OCI-LY1 (cell line): ENCODE data around the gene ARHGEF19.

Experiments
- H2AFZ ChIP-seq: fragments of 200-600 bp; sonication (generic), shearing (Covaris generic); 2 replicates; pipeline ENCODE4 v1.6.0; 2014; ENCODE audit warnings: antibody characterized with exemption, mild to moderate bottlenecking, low read length
- H3F3A ChIP-seq: fragments of 200-600 bp; sonication (generic), shearing (Covaris generic); 2 replicates; pipeline ENCODE4 v1.6.0; 2014; ENCODE audit warnings: mild to moderate bottlenecking, antibody characterized with exemption, low read length, moderate library complexity; ENCODE audit not compliant: insufficient read depth
- H3K27ac ChIP-seq: fragments of 200-600 bp; sonication (generic); 2 replicates; pipeline ENCODE4 v1.5.1; 2014; ENCODE audit warnings: low read length, mixed run types, mild to moderate bottlenecking, low read depth; ENCODE audit not compliant: poor library complexity, severe bottlenecking
- H3K27me3 ChIP-seq: fragments of 200-600 bp; sonication (generic); 2 replicates; pipeline ENCODE4 v1.6.0; 2014; ENCODE audit warnings: antibody characterized with exemption, mild to moderate bottlenecking, low read length, moderate library complexity; ENCODE audit not compliant: insufficient read depth
- H3K36me3 ChIP-seq: fragments of 200-600 bp; sonication (generic); 2 replicates; pipeline ENCODE4 v1.6.1; 2014; ENCODE audit warnings: mild to moderate bottlenecking, antibody characterized with exemption, low read length, moderate library complexity, mixed read lengths; ENCODE audit not compliant: insufficient read depth
- H3K4me1 ChIP-seq: fragments of 200-600 bp; sonication (generic); 2 replicates; pipeline ENCODE4 v1.5.1; 2014; ENCODE audit warnings: mild to moderate bottlenecking, low read length, moderate library complexity; ENCODE audit not compliant: insufficient read depth, severe bottlenecking
- H3K4me2 ChIP-seq: fragments of 200-600 bp; sonication (generic), shearing (Covaris generic); 2 replicates; pipeline ENCODE4 v1.6.1; 2014; ENCODE audit warnings: low read length
- H3K4me3 ChIP-seq: fragments of 200-600 bp; sonication (generic); 2 replicates; pipeline ENCODE4 v1.5.1; 2014; ENCODE audit warnings: low read length, low read depth, mild to moderate bottlenecking, mixed read lengths; ENCODE audit not compliant: poor library complexity, severe bottlenecking
- H3K79me2 ChIP-seq: fragments of 200-600 bp; shearing (Covaris generic); 2 replicates; pipeline ENCODE4 v1.6.1; 2016; ENCODE audit warnings: mixed run types, low read length, mixed read lengths; ENCODE audit not compliant: insufficient read depth
- H3K9ac ChIP-seq: fragments of 200-600 bp; sonication (generic), shearing (Covaris generic); 2 replicates; pipeline ENCODE4 v1.6.1; 2014; ENCODE audit warnings: mild to moderate bottlenecking, low read length, mixed read lengths
- H3K9me2 ChIP-seq: fragments of 200-600 bp; sonication (generic), shearing (Covaris generic); 2 replicates; pipeline ENCODE4 v1.6.1; 2014; ENCODE audit warnings: low read depth, mild to moderate bottlenecking, low read length, mixed read lengths
- H3K9me3 ChIP-seq: fragments of 200-600 bp; shearing (Covaris generic); 2 replicates; pipeline ENCODE4 v1.6.1; 2014; ENCODE audit warnings: low read length, mixed read lengths
- H4K20me1 ChIP-seq: fragments of 200-600 bp; sonication (generic), shearing (Covaris generic); 2 replicates; pipeline ENCODE4 v1.6.0; 2016; ENCODE audit warnings: mild to moderate bottlenecking, low read length; ENCODE audit not compliant: insufficient read depth
- CTCF ChIP-seq: fragments of 200-600 bp; sonication (generic), shearing (Covaris generic); IDR thresholded peaks from 2 replicates; pipeline ENCODE4 v1.5.1; 2017; ENCODE audit warnings: mild to moderate bottlenecking, antibody characterized with exemption, low read length, moderate library complexity, mixed read lengths
- EZH2 ChIP-seq: fragments of 200-600 bp; sonication (generic), shearing (Covaris generic); IDR thresholded peaks from 2 replicates; pipeline ENCODE4 v1.8.0; 2017; ENCODE audit warnings: borderline replicate concordance, mixed run types, mild to moderate bottlenecking, antibody characterized with exemption, low read length, moderate library complexity, mixed read lengths

Gene ARHGEF19

GRCh38 chr1:16242556-16243214, 30.2 kb upstream of the ARHGEF19 start:
- no peak overlapping the region for H3K27ac ChIP-seq
- H3K4me1 ChIP-seq = peaks cover 3% of the 10 kb centered on the region
- TF ChIP-seq CTCF (no peak), EZH2 (no peak)
- no peaks in the 10 kb centered on the region for H3K27me3 ChIP-seq
- H3K79me2 ChIP-seq = no peaks in the 10 kb centered on the region
- H4K20me1 ChIP-seq = no peaks in the 10 kb centered on the region
- H3K9ac ChIP-seq = no peak overlapping the region
- no peaks in the 10 kb centered on the region for H3K9me2 ChIP-seq
- no peaks in the 10 kb centered on the region for H3F3A ChIP-seq
- no peak overlapping the region for H2AFZ ChIP-seq
- H3K4me3 ChIP-seq = no peak overlapping the region
- no peak overlapping the region for H3K4me2 ChIP-seq
- no peaks in the 10 kb centered on the region for H3K9me3 ChIP-seq
- peaks cover 8% of the 10 kb centered on the region; the same call in 1 of the 2 replicates for H3K36me3 ChIP-seq

- H3K9me2 ChIP-seq = no peaks in the 10 kb centered on the region
- H3K9ac ChIP-seq = no peak overlapping the region
- no peaks in the 10 kb centered on the region for H3F3A ChIP-seq
- H3K36me3 ChIP-seq = no peaks in the 10 kb centered on the region
- H2AFZ ChIP-seq = no peak overlapping the region
- no peak overlapping the region for H3K27ac ChIP-seq
- no peaks in the 10 kb centered on the region for H3K27me3 ChIP-seq
- TF ChIP-seq CTCF (no peak), EZH2 (no peak)
- no peaks in the 10 kb centered on the region for H3K79me2 ChIP-seq
- no peaks in the 10 kb centered on the region for H3K9me3 ChIP-seq
- H4K20me1 ChIP-seq = no peaks in the 10 kb centered on the region
- H3K4me3 ChIP-seq = no peak overlapping the region
- peaks cover 11% of the 10 kb centered on the region for H3K4me1 ChIP-seq
- no peak overlapping the region for H3K4me2 ChIP-seq
These were observed 28.8 kb upstream of the ARHGEF19 start for GRCh38 chr1:16241221-16241708.

GRCh38 chr1:16239972-16240491, 27.6 kb upstream of the ARHGEF19 start:
- Histone ChIP-seq H3K27me3 (no peaks in the 10 kb centered on the region), H3K9ac (no peak overlapping the region), H3K4me2 (no peak overlapping the region), H3K36me3 (no peaks in the 10 kb centered on the region), H2AFZ (no peak overlapping the region), H3K79me2 (no peaks in the 10 kb centered on the region), H3K4me1 (peaks cover 22% of the 10 kb centered on the region), H3F3A (no peaks in the 10 kb centered on the region), H4K20me1 (no peaks in the 10 kb centered on the region), H3K9me3 (no peaks in the 10 kb centered on the region), H3K9me2 (no peaks in the 10 kb centered on the region), H3K27ac (no peak overlapping the region), H3K4me3 (no peak overlapping the region)
- no peak for TF ChIP-seq CTCF
- TF ChIP-seq EZH2 = no peak
